Measurements from ENCODE around the gene FAHD1.

Gene FAHD1

GRCh38 chr16:1826691-1827573 is at the start of gene FAHD1, which contains the start of gene HAGH:
FAHD1 (plus strand) TSS chr16:1827206; CDS start chr16:1827239, 33 bp downstream.
HAGH (minus strand) TSS chr16:1826825; CDS start chr16:1826787, 38 bp downstream.
- Histone ChIP-seq H3K9ac (ENCODE audit: low read length) (peak within 1 kb of the TSS; percentile 74), H3F3A (ENCODE audit: insufficient read depth) (peaks cover 12% of the 10 kb centered on the region; the same call in 1 of the 2 replicates), H2AFZ (ENCODE audit: low read depth, low read length, severe bottlenecking) (peak within 1 kb of the TSS; percentile 98), H3K4me3 (ENCODE audit: insufficient read depth, low read length, poor library complexity, severe bottlenecking) (peak within 1 kb of the TSS; percentile 81), H3K79me2 (ENCODE audit: insufficient read depth, low read length) (peaks cover 5% of the 10 kb centered on the region; the same call in 1 of the 2 replicates), H3K4me2 (ENCODE audit: low read depth, low read length, poor library complexity, severe bottlenecking) (peak within 1 kb of the TSS; percentile 54), H3K27me3 (ENCODE audit: low read length) (no peaks in the 10 kb centered on the region), H3K36me3 (ENCODE audit: low read length) (no peaks in the 10 kb centered on the region), H3K27ac (ENCODE audit: low read depth, low read length) (peak within 1 kb of the TSS; percentile 24; the same call in 1 of the 2 replicates), H4K20me1 (ENCODE audit: low read depth, low read length) (0 out of 2 replicates have a peak, but pooled peaks cover 3% of the 10 kb centered on the region), H3K9me3 (ENCODE audit: insufficient read depth, low read length) (no peaks in the 10 kb centered on the region), H3K9me2 (replicated peaks; ENCODE audit: insufficient read depth, low read length) (no peaks in the 10 kb centered on the region)
- no peak for TF ChIP-seq CTCF (IDR thresholded peaks at IDR 0.05; ENCODE audit: insufficient read depth, low read length, poor library complexity, severe bottlenecking)
- no peak for TF ChIP-seq EZH2phosphoT487 (conservative IDR thresholded peaks at IDR 0.05; ENCODE audit: low read length)

DNA sequence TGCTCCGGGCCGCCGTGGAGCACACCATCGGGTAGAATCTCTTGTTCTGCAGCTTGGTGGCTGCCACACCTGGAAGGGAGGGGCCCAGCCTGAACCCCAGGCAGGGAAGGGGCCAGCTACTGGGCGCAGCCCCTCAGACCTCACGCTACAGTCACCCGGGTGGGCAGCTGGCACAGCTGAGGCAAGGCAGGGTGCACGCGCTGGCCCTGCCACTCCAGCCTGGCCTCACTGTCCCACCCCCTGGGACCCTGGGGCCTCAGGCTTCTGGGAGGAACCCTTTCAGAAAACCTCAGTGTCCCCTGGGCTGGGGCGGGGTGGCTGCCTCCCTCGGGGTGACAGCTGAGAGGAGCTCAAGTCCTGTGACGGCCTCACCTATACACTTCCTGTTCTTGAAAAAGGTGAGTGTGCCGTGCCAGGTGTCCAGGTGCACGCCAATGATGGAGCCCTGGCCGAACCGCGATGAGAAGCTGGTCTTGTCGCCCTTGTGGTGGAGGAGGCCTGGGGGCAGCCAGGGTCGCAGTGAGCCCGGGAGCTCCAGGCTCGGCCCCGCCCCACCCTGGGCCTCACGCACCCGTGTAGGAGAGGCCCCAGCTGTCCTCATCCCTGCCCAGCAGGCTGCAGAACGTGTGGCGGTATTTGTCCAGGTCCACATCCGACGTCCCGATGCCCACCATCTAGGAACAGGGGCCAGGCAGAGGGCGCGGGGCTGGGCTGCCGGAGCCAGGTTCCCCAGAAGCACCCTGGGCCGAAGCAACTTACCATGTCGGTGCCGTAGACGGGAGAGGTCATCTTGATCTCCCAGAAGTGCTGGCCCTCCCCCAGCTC is 49.4 kb upstream of the FAHD1 start:
- no peaks in the 10 kb centered on the region for H3K27me3 ChIP-seq (ENCODE audit: low read length)
- H3K9ac ChIP-seq (ENCODE audit: low read length) = no peak overlapping the region
- no peak overlapping the region for H2AFZ ChIP-seq (ENCODE audit: low read depth, low read length, severe bottlenecking)
- no peaks in the 10 kb centered on the region for H4K20me1 ChIP-seq (ENCODE audit: low read depth, low read length)
- TF ChIP-seq CTCF (IDR thresholded peaks at IDR 0.05; ENCODE audit: insufficient read depth, low read length, poor library complexity, severe bottlenecking) (no peak), EZH2phosphoT487 (conservative IDR thresholded peaks at IDR 0.05; ENCODE audit: low read length) (no peak)
- H3K79me2 ChIP-seq (ENCODE audit: insufficient read depth, low read length) = peaks cover 8% of the 10 kb centered on the region; the same call in 1 of the 2 replicates
- no peaks in the 10 kb centered on the region for H3K36me3 ChIP-seq (ENCODE audit: low read length)
- H3K4me2 ChIP-seq (ENCODE audit: low read depth, low read length, poor library complexity, severe bottlenecking) = no peak overlapping the region
- no peaks in the 10 kb centered on the region for H3K9me2 ChIP-seq (replicated peaks; ENCODE audit: insufficient read depth, low read length)
- H3F3A ChIP-seq (ENCODE audit: insufficient read depth) = no peaks in the 10 kb centered on the region
- H3K4me3 ChIP-seq (ENCODE audit: insufficient read depth, low read length, poor library complexity, severe bottlenecking) = no peak overlapping the region
- H3K27ac ChIP-seq (ENCODE audit: low read depth, low read length) = no peak overlapping the region
- H3K9me3 ChIP-seq (ENCODE audit: insufficient read depth, low read length) = no peaks in the 10 kb centered on the region

GRCh38 chr16:1778200-1779179 is 48.5 kb upstream of the FAHD1 start:
- Histone ChIP-seq H3K9me2 (replicated peaks; ENCODE audit: insufficient read depth, low read length) (no peaks in the 10 kb centered on the region), H3K36me3 (ENCODE audit: low read length) (no peaks in the 10 kb centered on the region), H3K9ac (ENCODE audit: low read length) (no peak overlapping the region), H3K9me3 (ENCODE audit: insufficient read depth, low read length) (no peaks in the 10 kb centered on the region), H4K20me1 (ENCODE audit: low read depth, low read length) (no peaks in the 10 kb centered on the region), H3K79me2 (ENCODE audit: insufficient read depth, low read length) (peaks cover 11% of the 10 kb centered on the region), H3K27ac (ENCODE audit: low read depth, low read length) (no peak overlapping the region), H2AFZ (ENCODE audit: low read depth, low read length, severe bottlenecking) (no peak overlapping the region), H3K27me3 (ENCODE audit: low read length) (no peaks in the 10 kb centered on the region), H3F3A (ENCODE audit: insufficient read depth) (no peaks in the 10 kb centered on the region), H3K4me2 (ENCODE audit: low read depth, low read length, poor library complexity, severe bottlenecking) (no peak overlapping the region), H3K4me3 (ENCODE audit: insufficient read depth, low read length, poor library complexity, severe bottlenecking) (no peak overlapping the region)
- TF ChIP-seq EZH2phosphoT487 (conservative IDR thresholded peaks at IDR 0.05; ENCODE audit: low read length) (no peak), CTCF (IDR thresholded peaks at IDR 0.05; ENCODE audit: insufficient read depth, low read length, poor library complexity, severe bottlenecking) (no peak)
